ENCODE data around the gene UTP14C. TPM values are rescaled to one million over a fixed set of nuclear protein-coding genes. Genes with fewer than 3 reads are reported as not detected.

UTP14C gene
- total and polyA plus RNA-seq, 2 of the 13 experiments (the other 11 are each of a cell fraction or from before 2014, with no cell fraction given) = 8.8 to 12.2 TPM

- TF ChIP-seq PRMT3 (CRISPR knock-in tag; IDR thresholded peaks at IDR 0.05; ENCODE audit: borderline replicate concordance, low read depth) (no peak), ZNF83 (CRISPR knock-in tag; IDR thresholded peaks at IDR 0.05; ENCODE audit: borderline replicate concordance) (no peak), RAD21 (CRISPR knock-in tag; IDR thresholded peaks at IDR 0.05) (0 out of 2 replicates have a peak, but pooled peaks have one; percentile 21), SIN3B (IDR thresholded peaks at IDR 0.05; ENCODE audit: low read length) (no peak), ZNF746 (CRISPR knock-in tag; IDR thresholded peaks at IDR 0.05) (no peak), ZNF883 (CRISPR knock-in tag; IDR thresholded peaks at IDR 0.05; ENCODE audit: not compliant biosample characterization) (no peak), ZNF75D (CRISPR knock-in tag; IDR thresholded peaks at IDR 0.05; ENCODE audit: borderline replicate concordance) (no peak), NFYC (CRISPR knock-in tag; IDR thresholded peaks at IDR 0.05) (no peak), HMGXB4 (CRISPR knock-in tag; IDR thresholded peaks at IDR 0.05; ENCODE audit: borderline replicate concordance in 1 of 2, low read depth in 1 of 2) (no peak), DR1 (CRISPR knock-in tag; IDR thresholded peaks at IDR 0.05) (no peak), ARNTL (CRISPR knock-in tag; IDR thresholded peaks at IDR 0.05) (no peak), NR3C1 (CRISPR knock-in tag; IDR thresholded peaks at IDR 0.05) (no peak), ETV6 (CRISPR knock-in tag; conservative IDR thresholded peaks at IDR 0.05) (no peak), REL (CRISPR knock-in tag; conservative IDR thresholded peaks at IDR 0.05) (no peak)
- TF ChIP-seq, protein P1, sequence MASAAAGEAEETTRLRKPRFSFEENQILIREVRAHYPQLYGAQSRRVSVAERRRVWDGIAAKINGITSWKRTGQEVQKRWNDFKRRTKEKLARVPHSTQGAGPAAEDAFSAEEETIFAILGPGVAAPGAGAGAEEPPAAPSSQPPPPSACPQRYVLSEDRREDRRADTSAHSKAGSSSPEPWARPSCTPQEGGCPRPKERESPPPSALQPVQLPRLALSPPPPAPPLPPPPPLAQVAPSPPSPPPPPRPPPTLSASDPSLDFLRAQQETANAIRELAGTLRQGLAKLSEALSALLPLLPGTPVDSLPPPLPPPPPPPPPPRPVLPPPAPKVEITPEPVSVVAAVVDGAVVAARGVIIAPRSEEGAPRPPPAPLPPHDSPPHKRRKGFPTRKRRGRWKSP (CRISPR knock-in tag; IDR thresholded peaks at IDR 0.05) = no peak
Observed at GRCh38 chr13:52003541-52003940, 20.9 kb upstream of the UTP14C start (continued).
